Osteoblast (primary cell): Measurements from ENCODE around the gene ABI3. TPM values are rescaled to one million over a fixed set of nuclear protein-coding genes. Genes with fewer than 3 reads are reported as not detected.
"Not testable (repeated sequence)": the region's sequence is repeated elsewhere in the genome, so short reads cannot be mapped to it uniquely, and the experiment has no call there.

Experiments used
- DNase-seq: peaks from one replicate; pipeline ENCODE4 v3.0.0; 2011; ENCODE audit warnings: low spot score, mixed read lengths; ENCODE audit not compliant: insufficient read length; ENCODE audit errors: missing footprints
- H2AFZ ChIP-seq: 2 replicates; pipeline ENCODE4 v1.6.0; 2011; ENCODE audit warnings: mild to moderate bottlenecking, low read length
- H3K27ac ChIP-seq: 2 replicates; pipeline ENCODE4 v1.5.1; 2011; ENCODE audit warnings: mild to moderate bottlenecking, low read depth, low read length, moderate library complexity
- H3K27me3 ChIP-seq: 2 replicates; pipeline ENCODE4 v1.6.0; 2012; ENCODE audit warnings: mild to moderate bottlenecking, control low read depth, inconsistent platforms, low read length, moderate library complexity; ENCODE audit not compliant: insufficient read depth
- H3K36me3 ChIP-seq: 2 replicates; pipeline ENCODE4 v1.5.1; 2011; ENCODE audit warnings: mild to moderate bottlenecking, low read length, control low read depth, moderate library complexity; ENCODE audit not compliant: insufficient read depth
- H3K4me1 ChIP-seq: 2 replicates; pipeline ENCODE4 v1.5.1; 2011; ENCODE audit warnings: mild to moderate bottlenecking, low read length, control low read depth, moderate library complexity; ENCODE audit not compliant: insufficient read depth
- H3K4me2 ChIP-seq: 2 replicates; pipeline ENCODE4 v1.6.0; 2011; ENCODE audit warnings: mild to moderate bottlenecking, low read length; ENCODE audit not compliant: insufficient read depth
- H3K4me3 ChIP-seq: fragments of 200-600 bp; sonication (generic); 3 replicates; pipeline ENCODE4 v1.5.1; 2012; ENCODE audit warnings: mild to moderate bottlenecking, low read length, inconsistent platforms; ENCODE audit not compliant: insufficient read depth
- H3K79me2 ChIP-seq: 2 replicates; pipeline ENCODE4 v1.6.0; 2012; ENCODE audit warnings: mild to moderate bottlenecking, low read length, control low read depth, inconsistent platforms; ENCODE audit not compliant: insufficient read depth
- H3K9me3 ChIP-seq: 2 replicates; pipeline ENCODE4 v1.5.1; 2011; ENCODE audit warnings: low read depth, low read length, control low read depth
- H4K20me1 ChIP-seq: 2 replicates; pipeline ENCODE4 v1.6.0; 2012; ENCODE audit warnings: mild to moderate bottlenecking, low read length, control low read depth; ENCODE audit not compliant: insufficient read depth
- total RNA-seq: library from RNA; depleted of rRNA; stranded (reverse); fragments of >200 nt; gene quantifications from 2 replicates; pipeline ENCODE4 v1.2.3, GENCODE V29; 2012
- TF ChIP-seq, protein P1 (sequence below): IDR thresholded peaks from 2 replicates; pipeline ENCODE4 v1.5.1; 2011; ENCODE audit warnings: mild to moderate bottlenecking, low read depth, low read length, moderate library complexity; ENCODE audit errors: extremely low read depth

Gene ABI3
- total RNA-seq, 1 donor, result 0.36 TPM

DNA sequence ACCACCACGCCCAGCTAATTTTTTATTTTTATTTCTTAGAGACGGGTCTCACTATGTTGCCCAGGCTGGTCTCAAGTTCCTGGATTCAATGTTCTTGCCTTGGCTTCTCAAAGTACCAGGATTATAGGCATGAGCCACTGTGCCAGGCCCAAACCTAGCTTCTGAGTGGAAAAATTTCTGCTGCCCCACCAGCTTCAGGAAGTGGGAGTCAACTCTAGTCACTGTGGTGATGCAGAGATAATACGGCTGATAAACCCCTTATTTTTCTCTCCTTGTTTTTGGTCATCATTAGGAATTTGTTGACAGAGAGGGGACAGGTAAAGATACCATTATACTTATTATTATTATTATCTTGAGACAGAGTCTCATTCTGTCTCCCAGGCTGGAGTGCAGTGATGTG lies 47.9 kb downstream of the ABI3 start:
- no peaks in the 10 kb centered on the region for H3K27me3 ChIP-seq
- no peak overlapping the region for H3K4me3 ChIP-seq
- DNase-seq, result no peak
- no peak overlapping the region for H3K27ac ChIP-seq
- no peak overlapping the region for H2AFZ ChIP-seq
- H3K79me2 ChIP-seq, result no peaks in the 10 kb centered on the region
- H3K4me1 ChIP-seq, result peaks cover 12% of the 10 kb centered on the region
- H3K36me3 ChIP-seq, result no peaks in the 10 kb centered on the region
- H3K9me3 ChIP-seq, result no peaks in the 10 kb centered on the region
- TF ChIP-seq, protein P1, sequence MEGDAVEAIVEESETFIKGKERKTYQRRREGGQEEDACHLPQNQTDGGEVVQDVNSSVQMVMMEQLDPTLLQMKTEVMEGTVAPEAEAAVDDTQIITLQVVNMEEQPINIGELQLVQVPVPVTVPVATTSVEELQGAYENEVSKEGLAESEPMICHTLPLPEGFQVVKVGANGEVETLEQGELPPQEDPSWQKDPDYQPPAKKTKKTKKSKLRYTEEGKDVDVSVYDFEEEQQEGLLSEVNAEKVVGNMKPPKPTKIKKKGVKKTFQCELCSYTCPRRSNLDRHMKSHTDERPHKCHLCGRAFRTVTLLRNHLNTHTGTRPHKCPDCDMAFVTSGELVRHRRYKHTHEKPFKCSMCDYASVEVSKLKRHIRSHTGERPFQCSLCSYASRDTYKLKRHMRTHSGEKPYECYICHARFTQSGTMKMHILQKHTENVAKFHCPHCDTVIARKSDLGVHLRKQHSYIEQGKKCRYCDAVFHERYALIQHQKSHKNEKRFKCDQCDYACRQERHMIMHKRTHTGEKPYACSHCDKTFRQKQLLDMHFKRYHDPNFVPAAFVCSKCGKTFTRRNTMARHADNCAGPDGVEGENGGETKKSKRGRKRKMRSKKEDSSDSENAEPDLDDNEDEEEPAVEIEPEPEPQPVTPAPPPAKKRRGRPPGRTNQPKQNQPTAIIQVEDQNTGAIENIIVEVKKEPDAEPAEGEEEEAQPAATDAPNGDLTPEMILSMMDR, result no peak
- H3K4me2 ChIP-seq, result no peak overlapping the region
- H4K20me1 ChIP-seq, result no peaks in the 10 kb centered on the region

DNA sequence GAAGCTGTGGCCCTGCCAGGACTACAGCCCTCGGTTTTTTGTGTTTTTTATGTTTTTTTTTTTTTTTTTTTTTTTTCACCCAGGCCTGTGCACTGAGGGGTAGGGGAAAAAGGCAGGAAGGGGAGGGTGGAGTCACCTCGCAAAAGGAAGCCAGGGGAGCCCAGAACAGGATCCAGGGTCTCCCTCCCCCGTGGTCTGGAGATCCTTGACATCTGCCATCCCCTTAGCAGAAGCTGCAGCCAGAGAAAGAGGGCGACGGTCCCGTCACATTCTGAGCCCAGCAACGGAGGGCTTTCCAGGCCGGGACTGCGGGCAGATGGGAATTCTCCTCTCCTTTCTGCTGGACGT lies 49.1 kb downstream of the ABI3 start:
- peak overlapping the region; percentile 77 for H3K27ac ChIP-seq

DNA sequence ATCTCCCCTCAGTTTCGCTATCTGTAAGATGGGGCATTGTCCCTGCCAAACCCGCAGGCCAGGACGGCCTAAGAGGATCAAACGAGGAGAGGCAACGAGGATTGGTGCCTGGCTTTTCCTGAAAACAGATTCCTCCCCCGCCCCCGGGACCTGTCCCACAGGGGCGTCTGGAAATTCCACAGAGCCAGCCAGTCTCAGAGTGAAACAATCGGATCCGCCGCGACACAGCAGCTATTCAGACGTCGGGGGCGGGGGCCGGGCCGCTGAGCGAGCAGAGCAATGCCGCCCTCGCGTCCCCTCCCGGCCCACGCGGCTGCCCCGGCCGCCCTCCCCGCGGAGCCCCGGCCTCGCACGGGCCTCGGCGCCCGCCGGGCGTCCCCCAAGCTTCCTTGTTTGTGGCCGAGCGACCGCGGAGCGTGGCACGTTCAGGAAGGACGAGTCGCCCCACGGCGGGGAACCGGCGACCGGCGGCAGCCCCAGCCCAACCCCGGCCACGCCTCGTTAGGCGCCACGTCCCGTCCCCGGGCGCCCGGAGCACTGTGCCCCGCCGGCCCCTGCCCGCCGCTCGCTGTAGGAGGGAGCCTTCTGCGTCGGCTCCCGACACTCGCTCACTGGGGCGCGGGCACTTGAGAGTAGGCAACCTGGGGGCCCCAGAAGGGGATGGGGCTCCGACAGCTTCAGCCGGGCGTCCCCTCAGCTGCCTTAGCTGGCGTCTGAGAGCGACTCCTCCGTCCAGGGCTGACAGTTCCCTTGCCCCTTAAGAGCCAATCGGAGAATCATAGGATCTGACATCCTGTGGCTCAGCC lies 49.7 kb downstream of the ABI3 start:
- DNase-seq, result peak; percentile 95
- peaks cover 12% of the 10 kb centered on the region for H3K4me1 ChIP-seq
- H3K4me3 ChIP-seq, result peak overlapping the region; percentile 76
- TF ChIP-seq, protein P1, result no peak
- no peaks in the 10 kb centered on the region for H4K20me1 ChIP-seq
- H3K4me2 ChIP-seq, result peak overlapping the region; percentile 83
- no peaks in the 10 kb centered on the region for H3K9me3 ChIP-seq
- H3K27me3 ChIP-seq, result no peaks in the 10 kb centered on the region
- H2AFZ ChIP-seq, result peak overlapping the region; percentile 94
- H3K36me3 ChIP-seq, result no peaks in the 10 kb centered on the region
- no peaks in the 10 kb centered on the region for H3K79me2 ChIP-seq
- H3K27ac ChIP-seq, result peak overlapping the region; percentile 77

More for the DNA sequence above, 49.1 kb downstream of the ABI3 start:
- H3K4me3 ChIP-seq, result peak overlapping the region; percentile 76
- peak overlapping the region; percentile 86 for H2AFZ ChIP-seq
- peak; percentile 62 for DNase-seq
- no peaks in the 10 kb centered on the region for H3K9me3 ChIP-seq
- H3K36me3 ChIP-seq, result no peaks in the 10 kb centered on the region
- TF ChIP-seq, protein P1, result no peak
- peaks cover 12% of the 10 kb centered on the region for H3K4me1 ChIP-seq
- H3K4me2 ChIP-seq, result peak overlapping the region; percentile 83
- H4K20me1 ChIP-seq, result no peaks in the 10 kb centered on the region
- no peaks in the 10 kb centered on the region for H3K79me2 ChIP-seq
- H3K27me3 ChIP-seq, result no peaks in the 10 kb centered on the region

DNA sequence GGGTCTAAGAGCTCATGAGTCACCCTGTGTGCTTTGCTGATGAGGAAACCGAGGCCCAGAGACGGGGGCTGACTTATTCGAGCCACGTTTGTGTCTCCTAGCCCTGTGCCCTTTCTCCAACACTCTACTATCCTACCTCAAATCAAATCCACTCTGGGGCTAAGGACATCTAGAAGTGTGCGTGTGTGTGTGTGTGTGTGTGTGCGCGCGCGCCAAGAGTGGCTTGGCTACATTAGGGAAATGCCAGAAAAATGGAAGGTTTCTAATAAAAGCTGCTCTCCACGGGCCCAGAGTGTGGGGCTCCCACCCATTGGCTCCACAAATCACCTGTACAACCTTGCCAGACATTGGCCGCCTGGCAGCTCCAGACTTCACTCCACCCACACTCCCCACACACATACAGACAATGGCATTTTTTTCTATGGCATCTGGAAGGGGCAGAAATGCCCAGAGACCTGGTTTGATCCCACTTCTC lies 50.3 kb downstream of the ABI3 start:
- peak; percentile 71 for DNase-seq
- Histone ChIP-seq H2AFZ (peak overlapping the region; percentile 94), H3K9me3 (no peaks in the 10 kb centered on the region), H3K36me3 (no peaks in the 10 kb centered on the region), H4K20me1 (no peaks in the 10 kb centered on the region), H3K4me1 (peaks cover 12% of the 10 kb centered on the region), H3K27ac (peak overlapping the region; percentile 77), H3K4me3 (peak overlapping the region; percentile 76), H3K79me2 (no peaks in the 10 kb centered on the region), H3K4me2 (peak overlapping the region; percentile 83), H3K27me3 (no peaks in the 10 kb centered on the region)
- TF ChIP-seq, protein P1, result no peak

DNA sequence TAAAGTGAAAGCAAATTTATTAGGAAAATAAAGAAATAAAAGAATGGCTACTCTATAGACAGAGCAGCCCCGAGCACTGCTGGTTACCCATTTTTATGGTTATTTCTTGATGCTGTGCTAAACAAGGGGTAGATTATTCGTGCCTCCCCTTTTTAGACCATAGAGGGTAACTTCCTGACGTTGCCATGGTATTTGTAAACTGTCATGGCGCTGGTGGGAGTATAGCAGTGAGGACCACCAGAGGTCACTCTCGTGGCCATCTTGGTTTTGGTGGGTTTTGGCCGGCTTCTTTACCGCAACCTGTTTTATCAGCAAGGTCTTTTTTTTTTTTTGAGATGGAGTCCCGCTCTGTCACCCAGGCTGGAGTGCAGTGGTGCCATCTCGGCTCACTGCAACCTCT lies 51.0 kb downstream of the ABI3 start:
- not testable (repeated sequence) for H3K27me3 ChIP-seq, H3K36me3 ChIP-seq, DNase-seq, H3K9me3 ChIP-seq, H3K4me3 ChIP-seq, H3K79me2 ChIP-seq, H2AFZ ChIP-seq, H3K4me2 ChIP-seq, H3K27ac ChIP-seq, H4K20me1 ChIP-seq
- peaks cover 12% of the 10 kb centered on the region for H3K4me1 ChIP-seq
